ENCODE results near the gene LRRC3B.

DNA sequence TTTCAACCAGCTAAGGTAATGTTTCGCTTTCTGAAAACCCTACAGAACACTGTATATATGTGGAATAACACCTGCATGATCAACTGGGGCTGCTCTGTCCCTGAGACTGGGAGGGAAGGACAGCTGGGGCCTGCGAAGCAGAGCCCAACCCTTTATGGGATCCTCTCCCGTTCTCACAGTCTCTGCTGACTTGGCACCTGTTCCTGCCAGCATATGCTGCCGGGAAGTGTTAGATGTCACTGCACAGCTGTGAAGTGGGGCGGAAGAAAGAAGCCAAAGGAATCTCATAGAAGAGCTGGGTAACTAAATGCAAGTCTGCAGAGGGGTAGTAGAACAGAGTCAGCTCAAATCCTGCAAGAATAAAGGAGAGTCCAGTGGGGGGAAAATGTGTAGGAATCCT lies 29.6 kb downstream of the LRRC3B start:
- no peak for TF ChIP-seq SUZ12 (IDR thresholded peaks at IDR 0.05; ENCODE audit: extremely low read depth, insufficient read depth, insufficient read length)
- TF ChIP-seq ZNF274 (IDR thresholded peaks at IDR 0.05; ENCODE audit: low read depth, low read length), result no peak
- TF ChIP-seq YY1 (IDR thresholded peaks at IDR 0.05; ENCODE audit: insufficient read depth, insufficient read length), result no peak

All from NT2/D1 (cell line).